Breast epithelium (tissue), 4 donors: ENCODE data around the gene PMPCA. TPM values are rescaled to one million over a fixed set of nuclear protein-coding genes. Genes with fewer than 3 reads are reported as not detected.
A peak's percentile ranks its signal among the peaks of the same experiment; 100 is the strongest.

Experiments
- DNase-seq, 2 donors: peaks; one replicate each; pipeline ENCODE4 v3.0.0-alpha.2; 2019; ENCODE audit warnings: low spot score in 2 of 2
- H3K27ac ChIP-seq, 2 donors: fragments of 200-600 bp; sonication (generic) in 1 of 2; one replicate each; pipeline ENCODE4 v1.5.1; 2016 to 2019; ENCODE audit warnings: mild to moderate bottlenecking in 1 of 2
- H3K27me3 ChIP-seq, 2 donors: fragments of 200-600 bp; sonication (generic) in 1 of 2; one replicate each; pipeline versions ENCODE4 v1.5.1 to v1.6.0; 2017 to 2019; ENCODE audit warnings: control low read depth in 1 of 2, mild to moderate bottlenecking in 1 of 2
- H3K36me3 ChIP-seq: fragments of 200-600 bp; one replicate; pipeline ENCODE4 v1.5.1; 2019
- H3K4me1 ChIP-seq, 2 donors: fragments of 200-600 bp; sonication (generic); one replicate each; pipeline ENCODE4 v1.5.1; 2016 to 2019; ENCODE audit warnings: control low read depth in 1 of 2
- H3K4me3 ChIP-seq, 3 donors: fragments of 200-600 bp; sonication (generic); 1 replicate in 2 of 3; 2 replicates in 1 of 3; pipeline ENCODE4 v1.5.1; 2016 to 2019; ENCODE audit warnings: mild to moderate bottlenecking in 3 of 3, moderate library complexity in 2 of 3
- H3K9me3 ChIP-seq, 2 donors: fragments of 200-600 bp; sonication (generic) in 1 of 2; one replicate each; pipeline ENCODE4 v1.5.1; 2016 to 2019; ENCODE audit warnings: control low read depth in 1 of 2
- CTCF ChIP-seq, 3 donors: fragments of 450-650 bp; IDR thresholded peaks; one replicate each; pipeline ENCODE4 v1.5.1; 2016 to 2017; ENCODE audit warnings: antibody characterized with exemption in 3 of 3, mild to moderate bottlenecking in 3 of 3, moderate library complexity in 3 of 3
- POLR2A ChIP-seq: fragments of 450-650 bp; IDR thresholded peaks from one replicate; pipeline ENCODE4 v1.6.1; 2016; ENCODE audit warnings: antibody characterized with exemption, mild to moderate bottlenecking, moderate library complexity
- POLR2AphosphoS5 ChIP-seq, 3 donors: sonication (generic); formaldehyde crosslinking; IDR thresholded peaks; one replicate each; pipeline ENCODE4 v1.6.1; 2017; ENCODE audit warnings: antibody characterized with exemption in 3 of 3
- intact Hi-C: fragments of 100-400 bp; cut with DNase I; formaldehyde crosslinking; loops from one replicate; pipeline ENCODE4 v1.15.1; 2023; ENCODE audit warnings: low total_unique reads
- total RNA-seq, 3 donors: library from RNA; depleted of rRNA; stranded (reverse); fragments of >200 nt; gene quantifications; one replicate each; pipeline ENCODE4 v1.1.0, GENCODE V29; 2016

Gene PMPCA
- total RNA-seq, 3 donors from 2014 or later, result 31.4 to 37.0 (median 35.1) TPM

- intact Hi-C loops, result loop anchor here (5.0 kb wide), 1 partner anchor 1289 kb away; no protein-coding TSS in a partner anchor
- DNase-seq, result peak; percentile 94 to 99
- Histone ChIP-seq H3K4me1 (peaks cover 3 to 7% of the 10 kb centered on the region in 2 donors), H3K4me3 (peak within 1 kb of the TSS; percentile 80 to 94 (median 83)), H3K27me3 (no peaks in the 10 kb centered on the region), H3K36me3 (no peaks in the 10 kb centered on the region), H3K27ac (peak within 1 kb of the TSS; percentile 80 to 97), H3K9me3 (no peaks in the 10 kb centered on the region)
- TF ChIP-seq CTCF (IDR thresholded peaks at IDR 0.05), result peak; percentile 79 to 99 (median 87)
- no peak for TF ChIP-seq POLR2A
- TF ChIP-seq POLR2AphosphoS5 (IDR thresholded peaks at IDR 0.05), result peak; percentile 40 to 61 (median 50)
Observed at GRCh38 chr9:136363106-136363948, 47.1 kb upstream of the PMPCA start, which contains the start of gene DNLZ. TSS of gene DNLZ (minus strand) at chr9:136363744. CDS start at chr9:136363714, 30 bp downstream.

GRCh38 chr9:136363949-136364748 lies 46.3 kb upstream of the PMPCA start:
- H3K27me3 ChIP-seq, result no peaks in the 10 kb centered on the region
- TF ChIP-seq POLR2A (no peak), POLR2AphosphoS5 (IDR thresholded peaks at IDR 0.05) (peak in 1 of 3 donors; percentile 1), CTCF (IDR thresholded peaks at IDR 0.05) (peak in 1 of 3 donors; percentile 30)
- H3K36me3 ChIP-seq, result no peaks in the 10 kb centered on the region
- H3K27ac ChIP-seq, result no peak overlapping the region
- H3K4me1 ChIP-seq, result peaks cover 3 to 7% of the 10 kb centered on the region in 2 donors
- intact Hi-C loops, result loop anchor here (5.0 kb wide), 1 partner anchor 1288 kb away; no protein-coding TSS in a partner anchor
- DNase-seq, result no peak
- H3K4me3 ChIP-seq, result peak overlapping the region in 2 of 3 donors; percentile 80 to 94
- no peaks in the 10 kb centered on the region for H3K9me3 ChIP-seq

GRCh38 chr9:136364942-136365774 lies 45.3 kb upstream of the PMPCA start:
- H3K27ac ChIP-seq, result no peak overlapping the region
- H3K4me3 ChIP-seq, result no peak overlapping the region
- TF ChIP-seq CTCF (IDR thresholded peaks at IDR 0.05) (no peak), POLR2AphosphoS5 (IDR thresholded peaks at IDR 0.05) (no peak), POLR2A (no peak)
- no peak for DNase-seq
- no peaks in the 10 kb centered on the region for H3K36me3 ChIP-seq
- no peaks in the 10 kb centered on the region for H3K9me3 ChIP-seq
- H3K4me1 ChIP-seq, result peaks cover 3 to 7% of the 10 kb centered on the region in 2 donors
- no peaks in the 10 kb centered on the region for H3K27me3 ChIP-seq
- intact Hi-C loops, result loop anchor here (5.0 kb wide), 1 partner anchor 1287 kb away; no protein-coding TSS in a partner anchor

GRCh38 chr9:136365775-136366222 lies 44.7 kb upstream of the PMPCA start:
- intact Hi-C loops, result no loop called here
- no peak for DNase-seq

More at GRCh38 chr9:136365775-136366222, 44.7 kb upstream of the PMPCA start:
- Histone ChIP-seq H3K4me1 (peaks cover 3 to 7% of the 10 kb centered on the region in 2 donors), H3K4me3 (no peak overlapping the region), H3K27ac (no peak overlapping the region), H3K27me3 (no peaks in the 10 kb centered on the region), H3K9me3 (no peaks in the 10 kb centered on the region), H3K36me3 (no peaks in the 10 kb centered on the region)
- TF ChIP-seq POLR2A (no peak), POLR2AphosphoS5 (IDR thresholded peaks at IDR 0.05) (no peak), CTCF (IDR thresholded peaks at IDR 0.05) (no peak)
